Activated CD8-positive, alpha-beta memory T cell treated with anti-CD3 and anti-CD28 coated beads, Interleukin-2, amount 50 U/mL, for 1 hour (primary cell): Measurements from ENCODE around the gene GDPD3.
"Not testable (repeated sequence)": the region's sequence is repeated elsewhere in the genome, so short reads cannot be mapped to it uniquely, and the experiment has no call there.

Source experiments
- DNase-seq: peaks from one replicate; pipeline ENCODE4 v3.0.0-alpha.2; 2020; ENCODE audit errors: extremely low read depth

GDPD3 gene

GRCh38 chr16:30113031-30113710 is at the start of gene GDPD3:
Gene GDPD3, minus strand, starts transcription at chr16:30113537. Its CDS starts 59 bp downstream, at chr16:30113478.
- no peak for DNase-seq

GRCh38 chr16:30157214-30157613 is 43.9 kb upstream of the GDPD3 start:
- no peak for DNase-seq

- no peak for DNase-seq
Observed at GRCh38 chr16:30155188-30155587, 41.9 kb upstream of the GDPD3 start.

- DNase-seq, result no peak
Observed at GRCh38 chr16:30152517-30152916, 39.2 kb upstream of the GDPD3 start.

GRCh38 chr16:30151091-30151490 is 37.8 kb upstream of the GDPD3 start:
- no peak for DNase-seq

- no peak for DNase-seq
Observed at GRCh38 chr16:30149250-30149930, 36.1 kb upstream of the GDPD3 start.

GRCh38 chr16:30147843-30148510 is 34.6 kb upstream of the GDPD3 start:
- no peak for DNase-seq

- DNase-seq, result no peak
Observed at GRCh38 chr16:30145657-30146056, 32.3 kb upstream of the GDPD3 start.

- no peak for DNase-seq
Observed at GRCh38 chr16:30144917-30145316, 31.6 kb upstream of the GDPD3 start.

- DNase-seq, result no peak
Observed at GRCh38 chr16:30144017-30144416, 30.7 kb upstream of the GDPD3 start.

- DNase-seq, result no peak
Observed at GRCh38 chr16:30143347-30143702, 30.0 kb upstream of the GDPD3 start.

GRCh38 chr16:30142672-30143346 is 29.5 kb upstream of the GDPD3 start:
- no peak for DNase-seq

- no peak for DNase-seq
Observed at GRCh38 chr16:30141750-30142149, 28.4 kb upstream of the GDPD3 start.

- no peak for DNase-seq
Observed at GRCh38 chr16:30139583-30140481, 26.5 kb upstream of the GDPD3 start.

- no peak for DNase-seq
Observed at GRCh38 chr16:30137897-30138296, 24.6 kb upstream of the GDPD3 start.

- DNase-seq, result no peak
Observed at GRCh38 chr16:30136971-30137605, 23.8 kb upstream of the GDPD3 start.

- no peak for DNase-seq
Observed at GRCh38 chr16:30132591-30132990, 19.3 kb upstream of the GDPD3 start.

GRCh38 chr16:30131869-30132475 is 18.6 kb upstream of the GDPD3 start:
- no peak for DNase-seq

GRCh38 chr16:30127993-30128392 is 14.7 kb upstream of the GDPD3 start:
- DNase-seq, result no peak

- not testable (repeated sequence) for DNase-seq
Observed at GRCh38 chr16:30125690-30126089, 12.4 kb upstream of the GDPD3 start.

- DNase-seq, result no peak
Observed at GRCh38 chr16:30124985-30125379, 11.6 kb upstream of the GDPD3 start.
